GM20000 (cell line): Measurements from ENCODE around the gene TMEM169.
"Not testable (repeated sequence)": the region's sequence is repeated elsewhere in the genome, so short reads cannot be mapped to it uniquely, and the experiment has no call there.

Source experiments
- DNase-seq: peaks from one replicate; pipeline ENCODE4 v3.0.0; 2012; ENCODE audit warnings: low spot score
- TF ChIP-seq, protein P1 (sequence below): IDR thresholded peaks from 2 replicates; pipeline ENCODE4 v1.5.1; 2012; ENCODE audit warnings: mild to moderate bottlenecking, control low read depth; ENCODE audit errors: extremely low read depth, missing control alignments

The TMEM169 gene

DNA sequence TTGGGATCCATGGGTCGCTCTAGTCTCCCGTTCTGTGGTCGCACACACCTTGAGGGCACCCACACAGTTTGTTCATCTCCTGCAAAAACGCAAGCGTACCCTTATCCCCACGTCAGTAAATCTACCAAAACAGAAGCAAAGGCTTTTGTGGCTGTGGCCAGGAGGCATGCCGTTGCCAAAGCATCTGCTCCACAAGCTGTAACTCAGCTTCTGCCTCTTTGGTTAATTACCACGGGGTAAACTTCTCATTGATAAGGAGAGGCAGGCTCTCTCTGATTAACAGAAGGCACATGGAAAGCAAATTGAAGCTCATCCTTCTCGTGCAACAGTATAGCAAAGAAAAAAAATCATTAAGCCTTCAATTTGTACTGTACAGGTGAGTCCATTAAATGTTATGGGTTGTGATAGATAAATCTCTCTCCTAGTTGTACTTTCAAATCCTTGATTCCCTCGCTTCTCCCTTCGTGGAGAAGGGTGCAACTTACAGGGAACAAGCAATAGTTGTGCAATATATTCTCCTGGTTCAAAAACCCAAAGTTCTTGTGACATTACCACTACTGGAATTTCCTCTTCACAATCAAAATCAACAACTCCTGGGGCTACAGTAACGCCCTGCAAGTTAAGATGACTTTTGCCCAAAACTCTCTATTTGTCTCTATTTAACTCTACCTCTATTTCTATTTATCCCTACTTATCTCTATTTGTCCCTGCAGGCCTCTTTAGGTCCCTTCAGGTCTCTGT, 10.4 kb upstream of the TMEM169 start:
- DNase-seq, result no peak
- TF ChIP-seq, protein P1, sequence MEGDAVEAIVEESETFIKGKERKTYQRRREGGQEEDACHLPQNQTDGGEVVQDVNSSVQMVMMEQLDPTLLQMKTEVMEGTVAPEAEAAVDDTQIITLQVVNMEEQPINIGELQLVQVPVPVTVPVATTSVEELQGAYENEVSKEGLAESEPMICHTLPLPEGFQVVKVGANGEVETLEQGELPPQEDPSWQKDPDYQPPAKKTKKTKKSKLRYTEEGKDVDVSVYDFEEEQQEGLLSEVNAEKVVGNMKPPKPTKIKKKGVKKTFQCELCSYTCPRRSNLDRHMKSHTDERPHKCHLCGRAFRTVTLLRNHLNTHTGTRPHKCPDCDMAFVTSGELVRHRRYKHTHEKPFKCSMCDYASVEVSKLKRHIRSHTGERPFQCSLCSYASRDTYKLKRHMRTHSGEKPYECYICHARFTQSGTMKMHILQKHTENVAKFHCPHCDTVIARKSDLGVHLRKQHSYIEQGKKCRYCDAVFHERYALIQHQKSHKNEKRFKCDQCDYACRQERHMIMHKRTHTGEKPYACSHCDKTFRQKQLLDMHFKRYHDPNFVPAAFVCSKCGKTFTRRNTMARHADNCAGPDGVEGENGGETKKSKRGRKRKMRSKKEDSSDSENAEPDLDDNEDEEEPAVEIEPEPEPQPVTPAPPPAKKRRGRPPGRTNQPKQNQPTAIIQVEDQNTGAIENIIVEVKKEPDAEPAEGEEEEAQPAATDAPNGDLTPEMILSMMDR, result no peak

DNA sequence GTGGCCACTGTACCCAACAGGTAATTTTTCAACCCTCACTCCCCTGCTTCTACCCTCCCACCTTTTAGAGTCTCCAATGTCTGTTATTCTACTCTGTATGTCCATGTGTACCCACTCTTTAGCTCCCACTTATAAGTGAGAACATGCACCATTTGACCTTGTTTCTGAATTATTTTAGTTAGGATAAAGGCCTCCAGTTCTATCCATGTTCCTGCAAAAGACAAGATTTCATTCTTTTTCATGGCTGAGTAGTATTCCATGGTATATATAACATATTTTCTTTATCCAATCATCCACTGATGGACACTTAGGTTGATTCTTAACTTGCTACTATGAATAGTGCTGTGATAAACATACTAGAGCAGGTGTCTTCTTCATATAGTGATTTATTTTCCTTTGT, 9.2 kb upstream of the TMEM169 start:
- DNase-seq, result no peak
- TF ChIP-seq, protein P1, result no peak

DNA sequence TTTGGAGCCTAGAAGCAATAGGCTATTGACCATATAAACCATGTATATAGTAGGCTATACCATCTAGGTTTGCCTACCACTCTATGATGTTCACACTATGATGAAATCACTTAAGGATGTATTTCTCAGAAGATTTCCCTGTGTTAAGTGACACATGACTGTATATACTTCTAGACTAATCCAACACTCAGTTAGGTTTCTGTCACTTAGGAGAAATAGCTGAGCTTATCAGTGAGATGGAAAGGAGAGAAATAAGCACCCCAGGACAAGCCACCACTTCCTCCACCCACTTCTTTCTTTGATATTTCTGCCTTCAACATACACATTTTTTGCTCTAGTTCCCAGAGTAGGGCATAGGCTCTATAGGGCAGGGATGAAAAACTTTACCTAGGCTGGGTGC, 7.9 kb upstream of the TMEM169 start:
- no peak for DNase-seq
- TF ChIP-seq, protein P1, result no peak

DNA sequence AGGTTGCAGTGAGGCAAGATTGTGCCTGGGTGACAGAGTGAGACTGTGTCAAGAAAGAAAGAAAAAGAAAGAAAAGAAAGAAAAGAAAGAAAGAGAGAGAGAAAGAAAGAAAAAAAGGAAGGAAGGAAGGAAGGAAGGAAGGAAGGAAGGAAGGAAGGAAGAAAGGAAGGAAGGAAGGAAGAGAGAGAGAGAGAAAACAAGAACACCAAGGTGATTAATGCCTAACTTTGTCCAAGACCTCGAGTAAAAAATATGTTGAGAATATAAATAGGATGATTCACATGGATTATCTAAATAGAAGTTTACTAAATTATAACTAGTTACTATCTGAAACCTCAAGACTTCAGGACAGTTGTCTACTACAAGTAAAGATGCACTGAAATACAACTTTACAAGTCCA, 7.3 kb upstream of the TMEM169 start:
- TF ChIP-seq, protein P1, result no peak
- DNase-seq, result no peak

DNA sequence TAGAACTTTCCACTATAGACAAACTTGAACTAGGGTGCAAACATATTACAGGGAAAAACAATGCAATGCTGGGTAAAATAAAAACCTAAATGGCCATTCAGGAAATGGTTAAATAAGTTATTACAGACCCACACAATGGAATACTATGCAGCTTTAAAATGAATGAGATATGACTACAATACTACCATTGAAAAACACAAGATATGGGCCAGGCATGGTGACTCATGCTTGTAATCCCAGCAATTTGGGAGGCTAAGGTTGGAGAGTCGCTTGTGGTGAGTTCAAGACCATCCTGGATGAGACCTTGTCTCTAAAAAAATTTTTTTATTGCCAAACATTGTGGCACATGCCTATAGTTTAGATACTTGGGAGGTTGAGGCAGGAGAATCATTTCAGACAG, 6.9 kb upstream of the TMEM169 start:
- TF ChIP-seq, protein P1, result no peak
- no peak for DNase-seq

DNA sequence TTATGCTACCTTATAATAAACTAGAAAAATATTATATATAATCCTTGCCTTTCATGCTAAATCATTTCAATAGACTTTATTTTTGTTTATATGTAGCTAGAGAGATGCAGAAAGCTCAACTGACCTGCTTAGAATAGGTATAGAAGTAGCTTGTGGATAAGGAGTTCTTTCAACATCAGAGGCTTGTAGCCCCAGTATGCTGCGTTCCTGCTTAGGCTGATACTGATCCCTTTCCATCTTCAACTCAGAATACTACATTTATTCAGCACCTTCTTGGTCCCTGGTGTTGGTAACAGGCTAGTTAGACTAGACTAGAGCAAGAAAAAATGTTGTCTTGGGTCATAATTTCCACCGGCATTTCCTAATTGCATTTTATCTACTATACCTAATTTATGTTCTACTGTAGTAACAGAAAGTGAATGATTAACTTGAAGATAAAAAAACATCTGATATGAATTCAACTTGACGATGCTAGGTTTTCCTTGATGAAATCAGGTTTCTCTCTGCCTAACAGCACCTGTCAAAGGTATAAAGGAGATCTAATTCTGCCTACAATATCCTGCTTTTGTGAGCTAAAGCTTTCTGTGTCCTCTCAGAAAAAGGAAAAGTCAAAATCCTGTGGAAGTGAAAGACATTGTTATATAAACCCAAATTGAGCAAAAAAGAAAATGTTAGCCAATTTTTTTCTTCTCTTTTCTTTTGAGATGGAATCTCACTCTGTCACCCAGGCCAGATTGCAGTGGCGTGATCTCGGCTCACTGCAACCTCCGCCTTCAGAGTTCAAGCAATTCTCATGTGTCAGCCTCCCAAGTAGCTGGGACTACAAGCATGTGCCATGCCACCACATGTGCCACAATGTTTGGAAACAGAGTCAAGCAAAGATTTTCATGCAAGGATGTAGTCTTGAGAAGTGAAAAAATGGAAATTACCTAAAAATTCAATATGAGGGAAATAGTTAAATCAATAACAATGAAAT, 5.9 kb upstream of the TMEM169 start:
- DNase-seq, result no peak
- TF ChIP-seq, protein P1, result no peak

DNA sequence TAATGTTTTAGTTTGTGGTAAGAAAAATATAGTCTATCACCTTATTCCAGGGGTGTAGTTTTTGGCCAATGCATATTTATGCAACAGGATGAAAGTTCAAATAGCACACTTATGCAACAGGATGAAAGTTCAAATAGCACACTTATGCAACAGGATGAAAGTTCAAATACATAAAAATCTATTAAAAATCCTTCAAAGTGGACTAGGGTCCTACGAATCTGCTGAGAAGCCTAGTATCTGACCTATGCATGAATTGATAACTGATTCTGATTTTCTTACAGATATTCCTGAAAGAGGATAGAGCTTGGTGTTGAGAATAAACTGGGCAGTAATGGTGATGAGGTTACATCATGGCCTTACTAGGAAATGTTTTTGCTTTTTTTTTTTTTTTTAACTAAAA, 2.9 kb upstream of the TMEM169 start:
- no peak for DNase-seq
- TF ChIP-seq, protein P1, result no peak

DNA sequence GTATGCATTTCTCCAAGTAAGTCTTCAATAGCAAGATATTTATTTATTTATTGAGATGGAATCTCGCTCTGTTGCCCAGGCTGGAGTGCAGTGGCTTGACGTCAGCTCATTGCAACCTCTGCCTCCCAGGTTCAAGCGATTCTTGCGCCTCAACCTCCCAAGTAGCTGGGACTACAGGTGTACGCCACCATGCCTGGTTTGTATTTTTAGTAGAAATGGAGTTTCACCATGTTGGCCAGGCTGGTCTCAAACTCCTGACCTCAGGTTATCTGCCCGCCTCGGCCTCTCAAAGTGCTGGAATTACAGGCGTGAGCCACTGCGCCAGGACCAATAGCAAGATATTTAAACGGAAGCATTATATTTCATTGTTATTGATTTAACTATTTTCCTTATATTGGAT, 1.7 kb upstream of the TMEM169 start:
- not testable (repeated sequence) for DNase-seq
